Forelimb muscle (tissue), 1 donor: ENCODE results near the gene TCEA2. TPM values are rescaled to one million over a fixed set of nuclear protein-coding genes. Genes with fewer than 3 reads are reported as not detected.

Experiments
- DNase-seq: peaks from one replicate; pipeline ENCODE4 v3.0.0-alpha.2; 2013; ENCODE audit warnings: low read depth
- polyA plus RNA-seq: library from polyadenylated mRNA; unstranded; fragments of 120-200 nt; gene quantifications from one replicate; pipeline ENCODE4 v1.2.1, GENCODE V29; 2013; ENCODE audit not compliant: insufficient read length

Gene TCEA2
- 43.5 TPM for polyA plus RNA-seq

GRCh38 chr20:64062596-64063388, at the start of gene TCEA2:
Gene TCEA2, plus strand, starts transcription at chr20:64063198. Its CDS starts 115 bp downstream, at chr20:64063313.
- DNase-seq, result peak; percentile 93

- DNase-seq, result no peak
These were observed 47.4 kb upstream of the TCEA2 start for GRCh38 chr20:64015635-64016034.

GRCh38 chr20:64021124-64021975, 41.6 kb upstream of the TCEA2 start:
- no peak for DNase-seq

GRCh38 chr20:64022671-64023360, 40.2 kb upstream of the TCEA2 start:
- DNase-seq, result no peak

- no peak for DNase-seq
These were observed 39.4 kb upstream of the TCEA2 start for GRCh38 chr20:64023361-64024140.

GRCh38 chr20:64024141-64024990, 38.6 kb upstream of the TCEA2 start:
- no peak for DNase-seq

- no peak for DNase-seq
These were observed 37.7 kb upstream of the TCEA2 start for GRCh38 chr20:64025101-64025825.

- no peak for DNase-seq
These were observed 37.1 kb upstream of the TCEA2 start for GRCh38 chr20:64025826-64026412.

GRCh38 chr20:64027981-64028685, 34.9 kb upstream of the TCEA2 start:
- no peak for DNase-seq

- DNase-seq, result no peak
These were observed 33.5 kb upstream of the TCEA2 start for GRCh38 chr20:64029293-64030117.

- DNase-seq, result no peak
These were observed 32.4 kb upstream of the TCEA2 start for GRCh38 chr20:64030371-64031134.

GRCh38 chr20:64031822-64032314, 31.1 kb upstream of the TCEA2 start:
- no peak for DNase-seq

GRCh38 chr20:64032706-64033624, 30.0 kb upstream of the TCEA2 start:
- DNase-seq, result no peak

GRCh38 chr20:64033981-64034493, 29.0 kb upstream of the TCEA2 start:
- no peak for DNase-seq
